Gastroesophageal sphincter (tissue), 3 donors: ENCODE results near the gene TWIST2.

ENCODE experiments used
- EP300 ChIP-seq: sonication (generic); formaldehyde crosslinking; IDR thresholded peaks from one replicate; pipeline ENCODE4 v1.6.1; 2017; ENCODE audit warnings: antibody characterized with exemption, mild to moderate bottlenecking
- POLR2A ChIP-seq, 2 donors: fragments of 450-650 bp; IDR thresholded peaks; one replicate each; pipeline ENCODE4 v1.6.1; 2017; ENCODE audit warnings: antibody characterized with exemption in 2 of 2, mild to moderate bottlenecking in 2 of 2, moderate library complexity in 1 of 2
- POLR2AphosphoS5 ChIP-seq: sonication (generic); formaldehyde crosslinking; IDR thresholded peaks from one replicate; pipeline ENCODE4 v1.6.1; 2017; ENCODE audit warnings: antibody characterized with exemption
- TF ChIP-seq, protein P1 (sequence below), 4 experiments: fragments of 200-600 bp in 2 of 4; fragments of 450-650 bp in 2 of 4; sonication (generic) in 1 of 4; IDR thresholded peaks; one replicate each; pipeline ENCODE4 v1.5.1; 2017 to 2019; ENCODE audit warnings: antibody characterized with exemption in 4 of 4, mild to moderate bottlenecking in 2 of 4, moderate library complexity in 2 of 4

DNA sequence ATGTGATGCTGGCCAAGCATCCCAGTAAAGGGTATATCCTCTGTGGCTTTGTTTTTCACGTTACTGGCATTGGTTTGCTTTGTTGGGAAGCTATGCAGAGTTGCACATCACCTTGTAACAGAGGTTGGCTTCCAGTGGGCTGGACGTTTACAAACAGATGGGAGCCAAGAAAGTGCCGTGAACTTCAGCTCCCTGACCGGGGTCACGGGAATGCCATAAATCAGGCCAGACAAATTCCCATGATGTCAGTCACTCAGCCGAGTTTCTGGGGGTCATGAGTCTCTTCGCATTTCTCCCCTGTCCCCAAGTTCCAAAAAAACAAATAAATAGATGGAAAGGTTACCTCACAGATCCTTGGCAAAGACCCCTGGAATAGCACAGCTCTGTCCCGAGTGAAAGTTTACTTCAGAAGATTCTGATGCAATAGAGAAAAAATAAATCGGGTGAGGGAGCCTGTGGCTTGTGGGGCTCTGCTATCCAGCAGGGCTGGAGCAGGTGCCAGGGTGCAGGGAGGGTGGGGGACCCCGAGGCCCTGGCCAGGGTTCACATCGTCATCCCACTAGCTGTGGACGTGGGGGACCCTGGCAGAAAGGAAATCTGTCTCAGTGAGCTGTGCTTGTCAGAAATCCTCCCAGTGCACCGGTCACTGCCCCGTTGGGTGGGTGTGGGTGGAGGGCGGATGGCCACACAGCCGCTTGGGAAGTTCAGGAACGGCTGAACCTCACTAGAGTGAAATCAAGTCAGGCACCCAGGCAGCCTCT is 27.8 kb downstream of the TWIST2 start:
- TF ChIP-seq, protein P1, sequence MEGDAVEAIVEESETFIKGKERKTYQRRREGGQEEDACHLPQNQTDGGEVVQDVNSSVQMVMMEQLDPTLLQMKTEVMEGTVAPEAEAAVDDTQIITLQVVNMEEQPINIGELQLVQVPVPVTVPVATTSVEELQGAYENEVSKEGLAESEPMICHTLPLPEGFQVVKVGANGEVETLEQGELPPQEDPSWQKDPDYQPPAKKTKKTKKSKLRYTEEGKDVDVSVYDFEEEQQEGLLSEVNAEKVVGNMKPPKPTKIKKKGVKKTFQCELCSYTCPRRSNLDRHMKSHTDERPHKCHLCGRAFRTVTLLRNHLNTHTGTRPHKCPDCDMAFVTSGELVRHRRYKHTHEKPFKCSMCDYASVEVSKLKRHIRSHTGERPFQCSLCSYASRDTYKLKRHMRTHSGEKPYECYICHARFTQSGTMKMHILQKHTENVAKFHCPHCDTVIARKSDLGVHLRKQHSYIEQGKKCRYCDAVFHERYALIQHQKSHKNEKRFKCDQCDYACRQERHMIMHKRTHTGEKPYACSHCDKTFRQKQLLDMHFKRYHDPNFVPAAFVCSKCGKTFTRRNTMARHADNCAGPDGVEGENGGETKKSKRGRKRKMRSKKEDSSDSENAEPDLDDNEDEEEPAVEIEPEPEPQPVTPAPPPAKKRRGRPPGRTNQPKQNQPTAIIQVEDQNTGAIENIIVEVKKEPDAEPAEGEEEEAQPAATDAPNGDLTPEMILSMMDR (IDR thresholded peaks at IDR 0.05): no peak
- TF ChIP-seq POLR2A (IDR thresholded peaks at IDR 0.05) (no peak), POLR2AphosphoS5 (peak; percentile 65), EP300 (no peak)
